ENCODE results near the gene TMEFF2.

- TF ChIP-seq EZH2phosphoT487 (IDR thresholded peaks at IDR 0.05; ENCODE audit: borderline replicate concordance, low read depth) (no peak), CTCF (IDR thresholded peaks at IDR 0.05) (no peak), FOXJ3 (CRISPR knock-in tag; IDR thresholded peaks at IDR 0.05) (no peak), RFX5 (IDR thresholded peaks at IDR 0.05; ENCODE audit: low read length) (no peak), USF1 (IDR thresholded peaks at IDR 0.05; ENCODE audit: borderline replicate concordance, low read depth) (no peak), NFIC (IDR thresholded peaks at IDR 0.05; ENCODE audit: borderline replicate concordance) (no peak), CHD2 (IDR thresholded peaks at IDR 0.05; ENCODE audit: low read length, partially characterized antibody) (no peak), YY1 (IDR thresholded peaks at IDR 0.05; ENCODE audit: low read depth) (no peak), TCF12 (IDR thresholded peaks at IDR 0.05) (no peak)
Observed at GRCh38 chr2:192005211-192005610, 189.5 kb downstream of the TMEFF2 start.
